Osteoblast (primary cell): ENCODE measurements around the gene ULK4. TPM values are rescaled to one million over a fixed set of nuclear protein-coding genes. Genes with fewer than 3 reads are reported as not detected.

Experiments
- DNase-seq: peaks from one replicate; pipeline ENCODE4 v3.0.0; 2011; ENCODE audit warnings: low spot score, mixed read lengths; ENCODE audit not compliant: insufficient read length; ENCODE audit errors: missing footprints
- H2AFZ ChIP-seq: 2 replicates; pipeline ENCODE4 v1.6.0; 2011; ENCODE audit warnings: mild to moderate bottlenecking, low read length
- H3K27ac ChIP-seq: 2 replicates; pipeline ENCODE4 v1.5.1; 2011; ENCODE audit warnings: mild to moderate bottlenecking, low read depth, low read length, moderate library complexity
- H3K27me3 ChIP-seq: 2 replicates; pipeline ENCODE4 v1.6.0; 2012; ENCODE audit warnings: mild to moderate bottlenecking, control low read depth, inconsistent platforms, low read length, moderate library complexity; ENCODE audit not compliant: insufficient read depth
- H3K36me3 ChIP-seq: 2 replicates; pipeline ENCODE4 v1.5.1; 2011; ENCODE audit warnings: mild to moderate bottlenecking, low read length, control low read depth, moderate library complexity; ENCODE audit not compliant: insufficient read depth
- H3K4me1 ChIP-seq: 2 replicates; pipeline ENCODE4 v1.5.1; 2011; ENCODE audit warnings: mild to moderate bottlenecking, low read length, control low read depth, moderate library complexity; ENCODE audit not compliant: insufficient read depth
- H3K4me2 ChIP-seq: 2 replicates; pipeline ENCODE4 v1.6.0; 2011; ENCODE audit warnings: mild to moderate bottlenecking, low read length; ENCODE audit not compliant: insufficient read depth
- H3K4me3 ChIP-seq: fragments of 200-600 bp; sonication (generic); 3 replicates; pipeline ENCODE4 v1.5.1; 2012; ENCODE audit warnings: mild to moderate bottlenecking, low read length, inconsistent platforms; ENCODE audit not compliant: insufficient read depth
- H3K79me2 ChIP-seq: 2 replicates; pipeline ENCODE4 v1.6.0; 2012; ENCODE audit warnings: mild to moderate bottlenecking, low read length, control low read depth, inconsistent platforms; ENCODE audit not compliant: insufficient read depth
- H3K9me3 ChIP-seq: 2 replicates; pipeline ENCODE4 v1.5.1; 2011; ENCODE audit warnings: low read depth, low read length, control low read depth
- H4K20me1 ChIP-seq: 2 replicates; pipeline ENCODE4 v1.6.0; 2012; ENCODE audit warnings: mild to moderate bottlenecking, low read length, control low read depth; ENCODE audit not compliant: insufficient read depth
- total RNA-seq: library from RNA; depleted of rRNA; stranded (reverse); fragments of >200 nt; gene quantifications from 2 replicates; pipeline ENCODE4 v1.2.3, GENCODE V29; 2012
- TF ChIP-seq, protein P1 (sequence below): IDR thresholded peaks from 2 replicates; pipeline ENCODE4 v1.5.1; 2011; ENCODE audit warnings: mild to moderate bottlenecking, low read depth, low read length, moderate library complexity; ENCODE audit errors: extremely low read depth

Gene ULK4
- total RNA-seq, 1 donor: 20.6 TPM

DNA sequence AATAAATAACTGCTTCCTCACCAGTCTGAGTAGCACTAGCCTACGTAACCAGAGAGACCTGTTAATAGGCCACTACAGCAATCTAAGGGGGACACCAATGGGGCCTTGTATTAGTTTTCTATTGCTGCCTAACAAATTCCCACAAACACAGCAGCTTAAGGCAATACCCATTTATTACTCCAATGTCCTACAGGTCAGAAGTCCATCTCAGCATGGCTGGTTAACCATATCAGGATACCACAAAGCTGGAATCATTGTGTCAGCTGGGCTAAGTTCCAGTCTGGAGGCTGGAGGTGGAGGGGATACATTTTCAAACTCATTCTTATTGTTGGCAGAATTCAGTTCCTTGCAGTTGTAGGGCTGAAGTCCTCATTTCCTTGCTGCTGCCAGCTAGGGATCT, 331.9 kb downstream of the ULK4 start:
- no peaks in the 10 kb centered on the region for H3K79me2 ChIP-seq
- DNase-seq: no peak
- H3K27me3 ChIP-seq: no peaks in the 10 kb centered on the region
- H3K27ac ChIP-seq: no peak overlapping the region
- no peak overlapping the region for H3K4me2 ChIP-seq
- no peak overlapping the region for H3K4me3 ChIP-seq
- no peak overlapping the region for H2AFZ ChIP-seq
- H3K4me1 ChIP-seq: peaks cover 4% of the 10 kb centered on the region
- H4K20me1 ChIP-seq: no peaks in the 10 kb centered on the region
- no peaks in the 10 kb centered on the region for H3K36me3 ChIP-seq
- TF ChIP-seq, protein P1, sequence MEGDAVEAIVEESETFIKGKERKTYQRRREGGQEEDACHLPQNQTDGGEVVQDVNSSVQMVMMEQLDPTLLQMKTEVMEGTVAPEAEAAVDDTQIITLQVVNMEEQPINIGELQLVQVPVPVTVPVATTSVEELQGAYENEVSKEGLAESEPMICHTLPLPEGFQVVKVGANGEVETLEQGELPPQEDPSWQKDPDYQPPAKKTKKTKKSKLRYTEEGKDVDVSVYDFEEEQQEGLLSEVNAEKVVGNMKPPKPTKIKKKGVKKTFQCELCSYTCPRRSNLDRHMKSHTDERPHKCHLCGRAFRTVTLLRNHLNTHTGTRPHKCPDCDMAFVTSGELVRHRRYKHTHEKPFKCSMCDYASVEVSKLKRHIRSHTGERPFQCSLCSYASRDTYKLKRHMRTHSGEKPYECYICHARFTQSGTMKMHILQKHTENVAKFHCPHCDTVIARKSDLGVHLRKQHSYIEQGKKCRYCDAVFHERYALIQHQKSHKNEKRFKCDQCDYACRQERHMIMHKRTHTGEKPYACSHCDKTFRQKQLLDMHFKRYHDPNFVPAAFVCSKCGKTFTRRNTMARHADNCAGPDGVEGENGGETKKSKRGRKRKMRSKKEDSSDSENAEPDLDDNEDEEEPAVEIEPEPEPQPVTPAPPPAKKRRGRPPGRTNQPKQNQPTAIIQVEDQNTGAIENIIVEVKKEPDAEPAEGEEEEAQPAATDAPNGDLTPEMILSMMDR: no peak
- H3K9me3 ChIP-seq: no peaks in the 10 kb centered on the region

DNA sequence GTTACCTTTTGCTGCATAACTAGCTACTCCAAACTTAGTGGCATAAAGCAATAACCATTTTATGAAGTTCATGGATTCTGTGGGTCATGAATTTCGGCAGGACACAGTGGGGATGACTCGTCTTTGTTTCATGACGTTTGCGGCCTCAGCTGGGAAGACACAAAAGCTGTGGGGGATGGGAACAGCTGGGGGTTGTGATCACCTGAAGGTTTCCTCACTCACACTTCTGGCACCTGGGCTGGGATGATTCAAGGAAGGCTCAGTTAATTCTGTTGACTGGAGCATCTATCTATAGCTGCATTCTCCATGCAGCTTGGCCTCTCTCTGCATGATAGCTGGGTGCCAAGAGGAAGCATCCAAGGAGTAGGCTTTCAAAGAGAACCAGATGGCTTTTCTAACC, 332.8 kb downstream of the ULK4 start:
- DNase-seq: no peak
- no peaks in the 10 kb centered on the region for H4K20me1 ChIP-seq
- no peaks in the 10 kb centered on the region for H3K9me3 ChIP-seq
- H3K4me2 ChIP-seq: no peak overlapping the region
- H3K27ac ChIP-seq: no peak overlapping the region
- no peak overlapping the region for H2AFZ ChIP-seq
- H3K79me2 ChIP-seq: no peaks in the 10 kb centered on the region
- H3K4me1 ChIP-seq: peaks cover 4% of the 10 kb centered on the region
- no peak overlapping the region for H3K4me3 ChIP-seq
- no peaks in the 10 kb centered on the region for H3K27me3 ChIP-seq
- no peaks in the 10 kb centered on the region for H3K36me3 ChIP-seq
- TF ChIP-seq, protein P1: no peak

DNA sequence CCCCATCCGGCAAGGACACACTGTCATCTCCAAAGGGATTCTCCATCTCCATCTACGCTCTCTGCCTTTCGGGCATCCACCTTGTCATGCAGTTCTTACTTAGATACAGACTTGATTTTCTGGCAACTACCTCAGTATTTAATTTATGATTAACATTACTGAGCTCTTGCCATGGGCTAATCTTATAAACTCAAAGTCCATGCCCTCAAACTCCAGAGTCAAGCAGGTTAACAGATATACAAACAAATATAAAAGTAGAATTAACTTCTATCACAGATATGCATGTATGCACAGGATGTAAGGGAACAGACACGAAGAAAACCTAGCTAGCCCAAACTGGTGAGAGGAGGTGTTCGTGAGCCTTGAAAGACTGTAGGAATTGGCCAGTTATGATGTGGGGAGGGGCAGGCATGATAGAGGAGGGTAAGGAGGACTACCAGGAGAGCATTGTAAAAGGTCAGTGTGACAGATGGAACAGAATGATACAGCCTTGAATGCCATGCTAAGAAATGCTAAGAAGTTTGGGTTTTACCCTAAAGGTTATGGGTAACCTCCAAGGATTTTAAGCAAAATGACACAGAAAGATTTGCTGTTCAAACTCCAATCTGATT, 334.3 kb downstream of the ULK4 start:
- TF ChIP-seq, protein P1: no peak
- H3K4me2 ChIP-seq: no peak overlapping the region
- no peaks in the 10 kb centered on the region for H3K9me3 ChIP-seq
- no peaks in the 10 kb centered on the region for H3K27me3 ChIP-seq
- DNase-seq: no peak
- H3K79me2 ChIP-seq: no peaks in the 10 kb centered on the region
- H2AFZ ChIP-seq: no peak overlapping the region
- no peaks in the 10 kb centered on the region for H4K20me1 ChIP-seq
- H3K36me3 ChIP-seq: no peaks in the 10 kb centered on the region
- H3K27ac ChIP-seq: no peak overlapping the region
- peaks cover 4% of the 10 kb centered on the region for H3K4me1 ChIP-seq
- no peak overlapping the region for H3K4me3 ChIP-seq

DNA sequence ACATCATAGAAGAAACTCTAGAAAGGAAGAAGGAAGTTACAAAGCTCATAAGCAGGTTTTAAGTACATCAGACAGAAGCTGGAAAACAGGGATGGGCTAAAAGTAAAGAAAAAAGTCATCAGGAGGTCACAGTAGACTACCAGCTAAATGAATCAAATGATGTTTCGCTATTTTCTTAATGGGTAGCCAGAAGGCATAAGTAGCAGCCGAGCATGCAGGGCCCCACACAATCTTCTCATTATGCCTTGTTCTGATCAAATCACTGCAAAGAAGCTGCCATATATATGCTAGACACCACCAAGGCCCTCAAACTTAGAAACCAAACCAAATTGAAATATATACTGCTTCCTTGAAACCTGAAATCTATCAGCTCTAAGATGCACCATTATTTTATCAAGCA, 349.1 kb downstream of the ULK4 start:
- Histone ChIP-seq H3K36me3 (no peaks in the 10 kb centered on the region), H3K79me2 (no peaks in the 10 kb centered on the region), H3K27me3 (no peaks in the 10 kb centered on the region), H3K4me3 (no peak overlapping the region), H3K4me2 (no peak overlapping the region), H3K4me1 (no peaks in the 10 kb centered on the region), H3K9me3 (no peaks in the 10 kb centered on the region), H2AFZ (no peak overlapping the region), H3K27ac (no peak overlapping the region), H4K20me1 (no peaks in the 10 kb centered on the region)
- DNase-seq: no peak
- TF ChIP-seq, protein P1: no peak
